HG02623 (cell line): ENCODE measurements around the gene SLX4IP.

ENCODE experiments used
- ATAC-seq: cut with Tn5 transposase; IDR thresholded peaks from one replicate; pipeline ENCODE4 v1.9.1; 2021; ENCODE audit warnings: moderate library complexity; ENCODE audit not compliant: unreplicated experiment

Gene SLX4IP

DNA sequence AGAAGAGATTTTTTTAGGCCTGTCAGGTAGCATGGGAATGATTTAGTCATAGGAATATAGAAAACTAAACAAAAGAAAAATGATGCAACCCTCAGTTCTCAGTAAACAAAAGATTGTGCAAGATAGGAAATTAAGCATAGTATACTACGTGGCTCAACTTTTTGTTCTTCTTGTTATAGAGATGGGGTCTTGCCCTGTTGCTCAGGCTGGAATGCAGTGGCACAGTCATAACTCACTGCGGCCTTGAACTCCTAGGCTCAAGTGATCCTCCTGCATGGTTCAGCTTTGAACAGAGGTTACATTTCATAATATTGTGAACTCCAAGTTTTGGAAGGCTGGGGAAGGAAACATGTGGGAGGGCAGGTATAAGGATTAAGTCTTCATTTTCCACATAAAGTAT is 28.5 kb downstream of the SLX4IP start:
- ATAC-seq: no peak

DNA sequence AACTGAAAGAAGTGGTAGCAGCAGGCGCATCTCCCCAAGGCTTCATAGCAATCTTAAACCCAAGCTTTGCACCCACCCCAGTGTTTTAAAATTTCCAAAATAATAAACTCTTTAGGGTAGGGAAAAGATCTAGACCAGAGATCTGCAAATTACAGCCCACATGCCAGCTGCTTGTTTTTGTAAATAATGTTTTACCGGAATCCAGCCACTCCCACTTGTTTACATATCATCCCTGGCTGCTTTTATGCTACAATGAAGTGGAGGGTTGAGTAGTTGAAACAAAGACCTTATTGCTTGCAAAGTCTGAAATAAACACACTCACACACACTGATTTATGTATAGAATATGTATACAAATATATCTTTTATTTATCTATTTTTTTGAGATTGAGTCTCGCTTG is 30.0 kb downstream of the SLX4IP start:
- no peak for ATAC-seq

DNA sequence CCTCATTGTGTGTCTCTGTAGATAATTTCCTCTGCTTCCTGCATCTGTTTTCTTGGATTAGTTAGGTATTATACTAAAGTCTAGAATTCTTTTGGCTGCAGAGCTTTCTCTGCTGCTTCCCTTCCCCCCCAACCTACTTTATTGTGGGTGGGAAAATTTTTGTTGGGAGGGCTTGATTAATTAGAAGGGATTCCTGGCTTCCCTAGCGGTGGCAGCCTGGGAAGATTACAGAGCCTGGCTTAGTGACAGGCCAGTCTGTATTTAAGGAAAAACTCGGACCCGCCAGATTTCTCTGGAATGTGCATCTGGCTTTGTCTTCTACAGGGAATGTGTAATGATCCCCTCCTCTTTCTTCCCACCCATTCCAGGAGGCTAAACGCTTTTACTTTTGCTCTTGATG is 31.2 kb downstream of the SLX4IP start:
- no peak for ATAC-seq

DNA sequence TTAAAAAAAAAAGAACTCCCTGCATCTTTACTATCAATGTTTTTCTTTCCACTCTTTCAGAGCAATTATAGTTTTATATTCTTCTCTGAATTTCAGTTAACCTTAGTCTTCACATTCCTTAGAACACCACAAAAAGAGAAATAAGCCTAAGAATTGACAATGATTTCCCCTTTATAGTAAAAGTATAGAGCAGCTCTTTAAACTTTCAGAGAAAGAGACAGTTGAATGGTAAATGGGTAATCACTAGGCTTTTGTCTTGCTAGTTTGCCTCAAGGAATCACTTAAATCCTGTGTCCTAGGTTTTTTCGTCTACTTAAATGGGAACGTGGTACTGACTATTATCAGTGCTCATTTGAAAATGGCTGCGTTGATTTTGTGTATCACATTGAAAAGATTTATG is 31.8 kb downstream of the SLX4IP start:
- no peak for ATAC-seq

- no peak for ATAC-seq
Measured at GRCh38 chr20:10467681-10468339, 32.7 kb downstream of the SLX4IP start.

DNA sequence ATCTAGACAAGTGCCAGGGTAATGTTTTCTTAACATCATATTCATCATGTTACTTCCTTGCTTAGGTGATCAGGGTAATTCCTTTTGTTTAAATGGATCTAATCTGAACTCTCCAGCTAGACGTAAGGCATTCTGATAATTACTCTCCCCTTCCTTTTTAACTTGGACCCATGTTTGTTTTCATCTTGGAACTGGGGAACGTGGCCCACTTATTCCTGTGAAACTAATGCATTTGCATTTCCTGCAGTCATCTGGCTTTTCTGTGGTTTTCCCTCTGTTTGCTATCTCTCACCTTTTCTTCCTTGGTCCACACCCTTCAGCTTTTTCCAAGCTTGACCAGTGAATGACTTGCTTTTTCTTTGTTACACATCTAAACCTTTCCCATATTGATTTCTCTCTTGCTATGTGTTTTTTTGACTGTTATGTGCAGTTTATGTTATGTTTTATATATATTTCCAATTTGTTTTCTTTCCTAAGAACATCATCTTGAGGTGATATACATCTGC is 33.3 kb downstream of the SLX4IP start:
- ATAC-seq: no peak

DNA sequence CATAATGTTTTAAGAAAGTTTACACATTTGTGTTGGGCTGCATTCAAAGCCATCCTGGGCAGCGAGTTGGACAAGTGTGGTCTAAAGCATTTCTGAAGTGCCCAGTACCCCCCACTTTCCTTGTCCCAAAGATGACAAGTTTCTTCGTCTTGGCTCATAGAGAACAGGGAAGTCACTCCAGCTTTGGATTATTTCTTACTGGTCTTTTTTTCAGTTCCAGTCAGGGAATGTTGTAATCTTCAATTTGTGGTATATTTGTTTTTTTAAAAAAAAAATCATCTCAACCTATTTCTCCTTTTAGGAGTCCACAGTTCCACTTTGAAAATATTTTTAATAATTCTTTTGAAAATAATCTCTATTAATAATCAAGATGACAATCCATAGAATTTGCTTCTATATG is 34.0 kb downstream of the SLX4IP start:
- no peak for ATAC-seq

DNA sequence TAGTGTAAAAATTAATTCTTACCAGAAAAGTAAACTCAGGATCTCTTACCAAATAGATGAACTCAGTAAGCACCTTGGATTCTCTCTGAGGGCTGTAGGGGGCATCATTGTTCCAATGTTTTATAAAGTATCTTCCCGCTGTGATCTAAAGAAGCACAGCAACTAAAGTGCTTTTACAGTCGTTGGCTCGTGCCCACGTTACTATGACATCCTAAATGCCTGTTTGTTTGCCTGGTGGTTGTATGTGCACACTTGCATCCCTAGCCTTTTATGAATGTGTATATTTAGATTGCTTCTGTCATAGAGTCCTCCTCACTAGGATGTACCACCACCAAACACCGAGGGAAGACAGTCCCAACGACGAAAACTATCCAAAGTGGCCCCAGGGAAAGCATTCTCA is 34.5 kb downstream of the SLX4IP start:
- ATAC-seq: no peak

DNA sequence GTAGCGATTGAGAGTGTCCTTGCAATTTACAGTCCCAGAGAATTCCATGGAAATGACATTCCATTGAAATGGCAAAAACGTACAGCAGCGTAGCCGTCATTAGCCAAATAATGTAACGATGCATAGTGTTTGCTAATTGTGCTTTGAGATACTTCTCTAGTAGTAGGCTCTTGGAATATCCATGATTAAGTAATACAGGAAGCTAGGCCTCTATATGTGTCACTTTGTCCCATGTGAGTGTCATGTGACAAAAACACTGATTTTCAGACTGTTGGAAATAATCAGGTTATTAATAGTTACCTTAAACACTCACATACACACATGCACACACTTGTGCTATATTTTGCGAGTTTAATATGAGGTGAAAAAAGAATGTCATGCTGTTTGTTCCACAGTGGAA is 35.2 kb downstream of the SLX4IP start:
- ATAC-seq: no peak

DNA sequence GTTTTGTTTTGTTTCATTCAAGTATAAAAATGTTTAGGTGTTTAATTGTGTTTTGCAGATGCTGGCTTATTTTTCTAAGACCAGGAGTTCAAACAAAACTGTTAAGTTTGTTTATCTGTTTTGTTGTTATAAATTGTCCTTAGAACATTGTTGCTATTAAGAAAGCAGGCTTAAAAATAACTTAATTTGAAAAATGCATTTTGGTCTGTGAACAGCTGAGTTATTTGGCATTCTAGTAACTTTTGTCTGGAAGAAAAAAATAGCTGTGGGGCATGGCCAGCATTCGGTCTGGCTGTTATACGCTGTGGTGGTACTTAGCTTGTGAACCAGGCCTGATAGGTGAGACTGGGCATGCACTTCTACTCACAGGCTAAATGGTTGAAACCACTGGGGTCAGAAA is 37.8 kb downstream of the SLX4IP start:
- ATAC-seq: no peak

DNA sequence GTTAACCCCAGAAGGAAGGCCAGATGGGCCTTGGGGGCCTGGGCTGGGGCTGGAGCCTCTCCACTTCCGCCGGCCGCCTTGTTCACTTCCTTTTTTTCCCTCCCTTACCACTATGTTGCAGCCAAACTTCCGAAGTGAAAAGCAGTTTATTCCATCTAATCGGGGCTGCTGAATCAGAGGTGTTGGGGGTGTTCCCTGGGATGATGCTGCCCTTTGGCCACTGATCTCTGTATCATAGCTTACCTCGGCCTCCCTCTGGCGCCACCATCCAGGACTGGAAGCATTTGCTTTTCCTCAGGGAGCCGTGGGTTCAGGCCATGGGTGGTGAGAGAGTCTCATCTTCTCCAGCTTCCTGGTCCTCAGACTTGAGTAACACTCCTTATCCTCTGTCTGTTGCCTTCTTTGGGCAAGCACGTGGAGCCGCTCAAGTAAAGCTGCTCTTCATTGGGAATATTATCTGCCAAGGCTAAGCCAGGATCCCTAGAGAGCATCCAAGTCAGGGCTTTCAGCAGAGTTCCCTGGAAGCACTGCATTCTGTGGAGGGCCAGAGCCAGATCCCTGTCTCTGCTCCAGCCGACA is 39.6 kb downstream of the SLX4IP start:
- no peak for ATAC-seq

- no peak for ATAC-seq
Measured at GRCh38 chr20:10475225-10475624, 40.1 kb downstream of the SLX4IP start.

- ATAC-seq: peak; percentile 69
Measured at GRCh38 chr20:10476319-10476724, 41.2 kb downstream of the SLX4IP start.

DNA sequence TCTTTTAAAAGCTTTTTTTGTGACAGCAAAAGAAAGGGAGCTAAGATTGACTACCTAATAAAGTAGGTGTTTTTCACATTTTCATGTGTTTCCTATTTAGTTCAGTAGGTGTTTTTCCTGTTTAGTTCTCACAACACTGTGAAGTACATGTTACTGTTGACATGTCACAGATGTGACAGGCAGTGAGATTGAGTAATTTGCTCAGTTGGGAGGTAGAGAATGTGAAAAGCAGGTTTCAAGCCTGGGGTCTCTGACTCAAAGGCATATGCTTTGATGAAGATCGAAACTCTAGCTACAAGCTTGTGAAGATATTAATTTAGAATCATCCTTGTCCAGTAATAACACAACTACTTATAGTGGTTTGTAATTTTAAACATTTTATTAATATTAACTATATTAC is 43.1 kb downstream of the SLX4IP start:
- peak; percentile 62 for ATAC-seq

- no peak for ATAC-seq
Measured at GRCh38 chr20:10478930-10479329, 43.8 kb downstream of the SLX4IP start.

GRCh38 chr20:10481676-10482075 is 46.6 kb downstream of the SLX4IP start:
- no peak for ATAC-seq

GRCh38 chr20:10483691-10484090 is 48.6 kb downstream of the SLX4IP start:
- ATAC-seq: no peak

- no peak for ATAC-seq
Measured at GRCh38 chr20:10487142-10488136, 52.3 kb downstream of the SLX4IP start.

DNA sequence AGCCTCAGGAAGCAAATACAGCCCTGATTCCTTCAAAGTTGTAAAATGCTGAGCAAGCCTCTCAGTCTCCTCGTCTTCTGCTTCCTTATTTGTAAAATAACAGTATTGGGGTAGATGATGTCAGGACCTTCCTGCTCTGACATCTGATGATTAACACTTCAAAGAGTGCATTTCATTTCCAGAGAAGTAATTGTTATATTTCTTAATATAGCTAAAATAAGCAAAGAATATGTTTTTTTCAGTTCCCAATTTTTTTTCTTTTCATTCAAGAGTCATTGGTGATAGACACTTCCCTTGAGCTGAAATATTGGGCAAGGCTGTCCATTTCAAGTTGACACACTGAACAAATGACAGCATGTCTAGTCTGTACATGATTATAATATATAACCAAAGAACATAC is 53.4 kb downstream of the SLX4IP start:
- no peak for ATAC-seq

- no peak for ATAC-seq
Measured at GRCh38 chr20:10489853-10490252, 54.7 kb downstream of the SLX4IP start.

DNA sequence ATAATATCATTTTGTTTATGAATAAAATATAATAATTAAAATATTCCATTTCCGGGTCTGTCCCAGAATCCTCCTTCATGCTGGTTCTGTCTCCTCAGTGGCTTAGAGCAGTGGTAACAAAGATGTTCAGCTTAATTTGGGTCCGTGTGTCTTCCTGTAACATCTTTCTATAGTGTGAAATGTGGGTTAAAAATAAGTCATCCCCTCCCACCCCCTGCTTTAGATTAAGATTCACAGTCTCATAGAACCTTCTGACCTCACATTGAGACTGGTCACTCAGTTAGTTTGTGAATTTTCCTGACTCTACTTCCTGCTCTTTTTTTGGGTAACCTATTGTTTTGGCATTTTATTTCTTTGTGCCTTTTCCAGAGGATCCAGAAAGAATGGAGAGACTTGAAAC is 55.2 kb downstream of the SLX4IP start:
- ATAC-seq: no peak

- no peak for ATAC-seq
Measured at GRCh38 chr20:10490706-10491105, 55.6 kb downstream of the SLX4IP start.
